ENCODE measurements around the gene OXT. TPM values are rescaled to one million over a fixed set of nuclear protein-coding genes. Genes with fewer than 3 reads are reported as not detected.

Gene OXT
- total and polyA plus RNA-seq, 2 of the 8 experiments (the other 6 are each of a cell fraction or from before 2014, with no cell fraction given): not detected

GRCh38 chr20:3068075-3068474, 3.3 kb upstream of the OXT start (continued):
- TF ChIP-seq CHD7 (IDR thresholded peaks at IDR 0.05; ENCODE audit: insufficient replicate concordance, low read length) (no peak), NANOG (IDR thresholded peaks at IDR 0.05; ENCODE audit: insufficient read depth, low read depth, low read length, poor library complexity, severe bottlenecking) (no peak), TBP (IDR thresholded peaks at IDR 0.05; ENCODE audit: low read depth, low read length) (no peak), TCF12 (IDR thresholded peaks at IDR 0.05; ENCODE audit: low read depth, low read length) (no peak), KDM5A (IDR thresholded peaks at IDR 0.05; ENCODE audit: low read length) (no peak), NRF1 (IDR thresholded peaks at IDR 0.05; ENCODE audit: low read depth, low read length) (no peak), SAP30 (IDR thresholded peaks at IDR 0.05; ENCODE audit: insufficient read depth, insufficient replicate concordance, low read length) (no peak), KDM1A (IDR thresholded peaks at IDR 0.05; ENCODE audit: borderline replicate concordance, low read length) (no peak), HDAC6 (IDR thresholded peaks at IDR 0.05; ENCODE audit: low read depth, low read length) (no peak), MAFK (IDR thresholded peaks at IDR 0.05; ENCODE audit: low read depth, low read length) (no peak)
- TF ChIP-seq, protein P1, sequence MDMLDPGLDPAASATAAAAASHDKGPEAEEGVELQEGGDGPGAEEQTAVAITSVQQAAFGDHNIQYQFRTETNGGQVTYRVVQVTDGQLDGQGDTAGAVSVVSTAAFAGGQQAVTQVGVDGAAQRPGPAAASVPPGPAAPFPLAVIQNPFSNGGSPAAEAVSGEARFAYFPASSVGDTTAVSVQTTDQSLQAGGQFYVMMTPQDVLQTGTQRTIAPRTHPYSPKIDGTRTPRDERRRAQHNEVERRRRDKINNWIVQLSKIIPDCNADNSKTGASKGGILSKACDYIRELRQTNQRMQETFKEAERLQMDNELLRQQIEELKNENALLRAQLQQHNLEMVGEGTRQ (IDR thresholded peaks at IDR 0.05; ENCODE audit: low read length): no peak

All from H1 (cell line).